ENCODE data around the gene PSRC1.

PSRC1 gene

GRCh38 chr1:109247401-109248365, 35.3 kb downstream of the PSRC1 start:
- no peak for DNase-seq (ENCODE audit: low read depth)

- no peak for DNase-seq (ENCODE audit: low read depth)
Observed at GRCh38 chr1:109246141-109246551, 36.8 kb downstream of the PSRC1 start.

GRCh38 chr1:109243860-109244552, 38.9 kb downstream of the PSRC1 start:
- DNase-seq (ENCODE audit: low read depth): no peak

- DNase-seq (ENCODE audit: low read depth): no peak
Observed at GRCh38 chr1:109243221-109243620, 39.7 kb downstream of the PSRC1 start.

GRCh38 chr1:109242387-109242786, 40.6 kb downstream of the PSRC1 start:
- no peak for DNase-seq (ENCODE audit: low read depth)

- no peak for DNase-seq (ENCODE audit: low read depth)
Observed at GRCh38 chr1:109241841-109242345, 41.1 kb downstream of the PSRC1 start.

- DNase-seq (ENCODE audit: low read depth): no peak
Observed at GRCh38 chr1:109241344-109241743, 41.6 kb downstream of the PSRC1 start.

GRCh38 chr1:109240158-109241152, 42.5 kb downstream of the PSRC1 start:
- DNase-seq (ENCODE audit: low read depth): no peak

- DNase-seq (ENCODE audit: low read depth): peak; percentile 12
Observed at GRCh38 chr1:109239409-109240068, 43.4 kb downstream of the PSRC1 start.

- no peak for DNase-seq (ENCODE audit: low read depth)
Observed at GRCh38 chr1:109239047-109239408, 43.9 kb downstream of the PSRC1 start.

GRCh38 chr1:109238382-109238781, 44.6 kb downstream of the PSRC1 start:
- DNase-seq (ENCODE audit: low read depth): no peak

GRCh38 chr1:109237512-109237911, 45.4 kb downstream of the PSRC1 start:
- DNase-seq (ENCODE audit: low read depth): no peak

- DNase-seq (ENCODE audit: low read depth): no peak
Observed at GRCh38 chr1:109235137-109235536, 47.8 kb downstream of the PSRC1 start.

- no peak for DNase-seq (ENCODE audit: low read depth)
Observed at GRCh38 chr1:109231066-109231465, 51.9 kb downstream of the PSRC1 start.

Measured in T follicular helper cell (primary cell).